HEK293 (cell line): ENCODE results near the gene BOK.
"Not testable (repeated sequence)": the region's sequence is repeated elsewhere in the genome, so short reads cannot be mapped to it uniquely, and the experiment has no call there.

Source experiments
- CTCF ChIA-PET: fragments of 350-600 bp; formaldehyde crosslinking; extraction: SDS; loops from one replicate; lab custom pipeline; 2021; ENCODE audit warnings: antibody characterized with exemption; lab: Yijun Ruan, JAX
- POLR2A ChIA-PET: fragments of 300-600 bp; formaldehyde crosslinking; extraction: SDS; loops from one replicate; lab custom pipeline; 2020; ENCODE audit warnings: antibody characterized with exemption, inconsistent platforms; lab: Yijun Ruan, JAX
- H3K27ac ChIP-seq: fragments of 200-500 bp; sonication (Bioruptor generic); 2 replicates; pipeline ENCODE4 v1.5.1; 2014; ENCODE audit warnings: low read depth, low read length, control low read depth, inconsistent platforms; ENCODE audit errors: extremely low read depth
- H3K36me3 ChIP-seq, 2 experiments: fragments of 200-500 bp in 1 of 2; sonication (Bioruptor generic) in 1 of 2; 1 replicate in 1 of 2; 2 replicates in 1 of 2; pipeline ENCODE4 v1.5.1; 2014 to 2017; ENCODE audit warnings: inconsistent platforms in 2 of 2, low read length in 2 of 2; ENCODE audit not compliant: control insufficient read depth in 2 of 2, insufficient read depth in 1 of 2
- H3K4me1 ChIP-seq: fragments of 200-500 bp; sonication (Bioruptor generic); 2 replicates; pipeline ENCODE4 v1.5.1; 2014; ENCODE audit warnings: mild to moderate bottlenecking, low read length, inconsistent platforms; ENCODE audit not compliant: control insufficient read depth, insufficient read depth
- H3K4me3 ChIP-seq: 2 replicates; pipeline ENCODE4 v1.5.1; 2011; ENCODE audit warnings: low read depth, mild to moderate bottlenecking, control low read depth, low read length, moderate library complexity
- H3K9me3 ChIP-seq: fragments of 200-500 bp; sonication (Bioruptor generic); 2 replicates; pipeline ENCODE4 v1.5.1; 2014; ENCODE audit warnings: low read depth, low read length, inconsistent platforms; ENCODE audit not compliant: control insufficient read depth, insufficient read depth
- HOXC10 ChIP-seq: sonication (generic); formaldehyde crosslinking; IDR thresholded peaks from 2 replicates; pipeline ENCODE4 v1.8.1; 2023; ENCODE audit warnings: mild to moderate bottlenecking, missing genetic modification reagents
- KLF9 ChIP-seq: fragments of 450-650 bp; formaldehyde crosslinking; IDR thresholded peaks from 2 replicates; pipeline ENCODE4 v1.5.1; 2016; ENCODE audit warnings: missing biosample characterization, missing genetic modification characterization, low read depth
- SETDB1 ChIP-seq: IDR thresholded peaks from one replicate; pipeline ENCODE4 v1.6.1; 2017; ENCODE audit warnings: mild to moderate bottlenecking, low read length, moderate library complexity, mixed read lengths; ENCODE audit not compliant: insufficient read length
- ZEB2 ChIP-seq: fragments of 450-650 bp; formaldehyde crosslinking; IDR thresholded peaks from 2 replicates; pipeline ENCODE4 v1.5.1; 2016; ENCODE audit warnings: missing biosample characterization, missing genetic modification characterization
- ZFHX2 ChIP-seq: fragments of 450-650 bp; formaldehyde crosslinking; conservative IDR thresholded peaks from 2 replicates; pipeline ENCODE4 v1.5.1; 2016; ENCODE audit warnings: missing biosample characterization, missing genetic modification characterization
- ZNF157 ChIP-seq: fragments of 450-650 bp; formaldehyde crosslinking; IDR thresholded peaks from 2 replicates; pipeline ENCODE4 v1.5.1; 2016; ENCODE audit warnings: missing biosample characterization, missing genetic modification characterization
- ZNF214 ChIP-seq: fragments of 450-650 bp; formaldehyde crosslinking; IDR thresholded peaks from 2 replicates; pipeline ENCODE4 v1.5.1; 2017; ENCODE audit warnings: missing biosample characterization, mild to moderate bottlenecking, missing genetic modification characterization, borderline replicate concordance
- ZNF280C ChIP-seq: fragments of 450-650 bp; formaldehyde crosslinking; IDR thresholded peaks from 2 replicates; pipeline ENCODE4 v1.5.1; 2016; ENCODE audit warnings: missing biosample characterization, missing genetic modification characterization
- ZNF530 ChIP-seq: fragments of 450-650 bp; formaldehyde crosslinking; IDR thresholded peaks from 2 replicates; pipeline ENCODE4 v1.5.1; 2016; ENCODE audit warnings: low read depth, missing biosample characterization, missing genetic modification characterization
- TF ChIP-seq, protein P1 (sequence below): fragments of 450-650 bp; formaldehyde crosslinking; IDR thresholded peaks from 2 replicates; pipeline ENCODE4 v1.5.1; 2016; ENCODE audit warnings: missing biosample characterization, missing genetic modification characterization
- TF ChIP-seq, protein P2 (sequence below): fragments of 450-650 bp; formaldehyde crosslinking; IDR thresholded peaks from 2 replicates; pipeline ENCODE4 v1.5.1; 2016; ENCODE audit warnings: missing biosample characterization, missing genetic modification characterization
- TF ChIP-seq, protein P3 (sequence below): fragments of 450-650 bp; IDR thresholded peaks from 2 replicates; pipeline ENCODE4 v1.5.1; 2018; ENCODE audit warnings: missing biosample characterization, missing genetic modification characterization

BOK gene

DNA sequence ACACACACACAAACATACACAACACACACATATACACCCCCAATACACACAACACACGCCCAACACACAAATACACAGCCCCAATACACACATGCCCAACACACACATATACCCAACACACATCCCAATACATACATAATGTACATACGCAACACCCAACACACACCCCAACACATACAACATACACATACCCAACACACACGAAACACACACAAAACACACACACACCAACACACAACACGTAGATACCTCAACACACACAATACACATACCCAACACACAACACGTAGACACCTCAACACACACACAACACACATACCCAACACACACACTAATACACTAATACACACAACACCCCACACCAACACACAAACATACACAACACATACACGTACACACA is 41.2 kb upstream of the BOK start:
- CTCF ChIA-PET = no interaction called here
- H3K4me3 ChIP-seq = no peak overlapping the region
- H3K9me3 ChIP-seq = no peaks in the 10 kb centered on the region
- no peak overlapping the region for H3K27ac ChIP-seq
- no peaks in the 10 kb centered on the region for H3K4me1 ChIP-seq
- H3K36me3 ChIP-seq = no peaks in the 10 kb centered on the region; a peak in 1 of 3 replicates
- TF ChIP-seq ZNF157 (0 out of 2 replicates have a peak, but pooled peaks have one; percentile 19), KLF9 (tag by site-specific recombination) (no peak)
- POLR2A ChIA-PET = no interaction called here

DNA sequence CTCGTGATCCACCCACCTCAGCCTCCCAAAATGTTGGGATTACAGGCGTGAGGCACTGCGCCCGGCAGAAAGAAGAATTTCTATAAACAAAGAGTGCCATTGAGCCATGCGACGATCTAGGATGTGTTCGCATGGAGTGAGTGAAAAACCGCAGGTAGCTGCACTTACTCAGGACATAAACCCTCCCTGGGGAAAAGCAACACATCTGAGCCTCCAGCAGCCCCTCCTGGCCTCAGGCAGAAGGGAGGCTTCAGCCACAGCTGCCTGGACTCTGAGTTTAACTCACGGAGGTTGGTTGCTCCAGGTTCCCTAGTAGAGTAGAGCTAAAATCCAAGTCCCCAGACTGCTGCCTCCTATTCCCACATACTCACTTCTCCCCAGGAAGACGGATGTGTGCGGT is 38.9 kb upstream of the BOK start:
- Histone ChIP-seq H3K4me3 (no peak overlapping the region), H3K36me3 (no peaks in the 10 kb centered on the region; a peak in 1 of 3 replicates), H3K4me1 (no peaks in the 10 kb centered on the region), H3K9me3 (no peaks in the 10 kb centered on the region), H3K27ac (no peak overlapping the region)
- TF ChIP-seq, protein P1, sequence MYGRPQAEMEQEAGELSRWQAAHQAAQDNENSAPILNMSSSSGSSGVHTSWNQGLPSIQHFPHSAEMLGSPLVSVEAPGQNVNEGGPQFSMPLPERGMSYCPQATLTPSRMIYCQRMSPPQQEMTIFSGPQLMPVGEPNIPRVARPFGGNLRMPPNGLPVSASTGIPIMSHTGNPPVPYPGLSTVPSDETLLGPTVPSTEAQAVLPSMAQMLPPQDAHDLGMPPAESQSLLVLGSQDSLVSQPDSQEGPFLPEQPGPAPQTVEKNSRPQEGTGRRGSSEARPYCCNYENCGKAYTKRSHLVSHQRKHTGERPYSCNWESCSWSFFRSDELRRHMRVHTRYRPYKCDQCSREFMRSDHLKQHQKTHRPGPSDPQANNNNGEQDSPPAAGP (tag by site-specific recombination) = 0 out of 2 replicates have a peak, but pooled peaks have one; percentile 36
- no peak for TF ChIP-seq ZEB2 (tag by site-specific recombination)
- CTCF ChIA-PET = no interaction called here
- POLR2A ChIA-PET = no interaction called here

- Histone ChIP-seq H3K4me1 (no peaks in the 10 kb centered on the region), H3K4me3 (no peak overlapping the region), H3K9me3 (no peaks in the 10 kb centered on the region), H3K27ac (no peak overlapping the region), H3K36me3 (no peaks in the 10 kb centered on the region; a peak in 1 of 3 replicates)
- CTCF ChIA-PET = interaction anchor here (0.6 to 0.8 kb wide), 2 partner anchors 15 to 608 kb away, joined by 3 to 4 read pairs; no protein-coding TSS in a partner anchor
- POLR2A ChIA-PET = no interaction called here
- TF ChIP-seq ZNF214 (tag by site-specific recombination) = no peak
These were observed 36.1 kb upstream of the BOK start for GRCh38 chr2:241522477-241522876.

DNA sequence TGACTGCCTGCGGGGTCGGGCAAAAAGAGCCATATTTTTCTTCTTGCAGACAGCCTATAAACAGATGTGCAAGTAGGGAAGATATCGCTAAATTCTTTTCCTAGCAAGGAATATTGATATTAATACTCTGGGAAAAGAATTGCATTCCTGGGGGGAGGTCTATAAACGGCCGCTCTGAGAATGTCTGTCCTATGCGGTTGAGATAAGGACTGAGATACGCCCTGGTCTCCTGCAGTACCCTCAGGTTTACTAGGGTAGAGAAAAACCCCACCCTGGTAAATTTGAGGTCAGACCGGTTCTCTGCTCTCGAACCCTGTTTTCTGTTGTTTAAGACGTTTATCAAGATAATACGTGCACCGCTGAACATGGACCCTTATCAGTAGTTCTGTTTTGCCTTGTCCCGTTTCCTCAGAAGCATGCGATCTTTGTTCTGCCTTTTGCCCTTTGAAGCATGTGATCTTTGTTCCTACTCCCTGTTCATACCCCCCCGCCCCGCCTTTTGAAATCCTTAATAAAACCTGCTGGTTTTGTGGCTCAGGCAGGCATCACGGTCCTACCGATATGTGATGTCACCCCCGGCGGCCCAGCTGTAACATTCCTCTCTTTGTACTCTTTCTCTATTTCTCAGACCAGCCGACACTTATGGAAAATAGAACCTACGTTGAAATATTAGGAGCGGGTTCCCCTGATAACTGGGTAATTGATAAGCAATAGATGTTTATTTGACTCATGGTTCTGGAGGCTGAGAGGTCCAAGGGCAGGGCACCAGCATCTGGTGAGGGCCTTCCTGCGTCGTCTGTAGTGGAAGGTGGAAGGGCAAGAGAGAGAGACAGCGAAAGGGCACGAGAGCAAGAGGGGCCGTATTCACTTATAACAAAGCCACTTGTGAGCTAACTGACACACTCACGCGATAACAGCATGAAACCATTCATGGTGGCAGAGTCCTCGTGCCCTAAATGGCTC is 32.4 kb upstream of the BOK start:
- H3K4me3 ChIP-seq, CTCF ChIA-PET, H3K9me3 ChIP-seq, H3K36me3 ChIP-seq, H3K4me1 ChIP-seq, H3K27ac ChIP-seq: not testable (repeated sequence)
- peak; percentile 69 for TF ChIP-seq SETDB1
- POLR2A ChIA-PET = interaction anchor here (0.6 kb wide), 2 partner anchors 30 to 235 kb away, joined by 3 read pairs; no protein-coding TSS in a partner anchor

DNA sequence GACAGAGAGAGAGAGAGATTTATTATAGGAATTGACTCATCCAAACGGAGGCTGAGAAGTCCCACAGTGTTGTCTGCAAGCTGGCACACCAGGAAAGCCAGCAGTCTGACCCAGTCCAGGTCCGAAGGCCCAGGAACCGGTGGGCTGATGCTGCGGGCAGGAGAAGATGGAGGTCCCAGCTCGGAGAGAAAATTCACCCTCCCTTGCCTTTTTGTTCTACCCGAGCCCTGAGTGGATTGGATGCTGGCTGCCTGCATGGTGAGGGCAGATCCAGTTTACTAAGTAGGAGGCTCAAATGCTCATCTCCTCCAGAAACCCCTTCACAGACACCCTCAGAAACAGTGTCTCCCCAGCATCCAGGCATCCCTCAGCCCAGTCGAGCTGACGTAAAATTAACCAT is 28.0 kb upstream of the BOK start:
- no peaks in the 10 kb centered on the region for H3K9me3 ChIP-seq
- no peaks in the 10 kb centered on the region for H3K36me3 ChIP-seq
- no peaks in the 10 kb centered on the region for H3K4me1 ChIP-seq
- no peak overlapping the region for H3K27ac ChIP-seq
- ChIA-PET POLR2A (no interaction called here), CTCF (no interaction called here)
- H3K4me3 ChIP-seq = no peak overlapping the region
- TF ChIP-seq ZFHX2 (tag by site-specific recombination) = no peak
- TF ChIP-seq ZNF280C = no peak
- TF ChIP-seq ZNF530 (tag by site-specific recombination) = no peak
- no peak for TF ChIP-seq HOXC10 (CRISPR knock-in tag)
- TF ChIP-seq, protein P2, sequence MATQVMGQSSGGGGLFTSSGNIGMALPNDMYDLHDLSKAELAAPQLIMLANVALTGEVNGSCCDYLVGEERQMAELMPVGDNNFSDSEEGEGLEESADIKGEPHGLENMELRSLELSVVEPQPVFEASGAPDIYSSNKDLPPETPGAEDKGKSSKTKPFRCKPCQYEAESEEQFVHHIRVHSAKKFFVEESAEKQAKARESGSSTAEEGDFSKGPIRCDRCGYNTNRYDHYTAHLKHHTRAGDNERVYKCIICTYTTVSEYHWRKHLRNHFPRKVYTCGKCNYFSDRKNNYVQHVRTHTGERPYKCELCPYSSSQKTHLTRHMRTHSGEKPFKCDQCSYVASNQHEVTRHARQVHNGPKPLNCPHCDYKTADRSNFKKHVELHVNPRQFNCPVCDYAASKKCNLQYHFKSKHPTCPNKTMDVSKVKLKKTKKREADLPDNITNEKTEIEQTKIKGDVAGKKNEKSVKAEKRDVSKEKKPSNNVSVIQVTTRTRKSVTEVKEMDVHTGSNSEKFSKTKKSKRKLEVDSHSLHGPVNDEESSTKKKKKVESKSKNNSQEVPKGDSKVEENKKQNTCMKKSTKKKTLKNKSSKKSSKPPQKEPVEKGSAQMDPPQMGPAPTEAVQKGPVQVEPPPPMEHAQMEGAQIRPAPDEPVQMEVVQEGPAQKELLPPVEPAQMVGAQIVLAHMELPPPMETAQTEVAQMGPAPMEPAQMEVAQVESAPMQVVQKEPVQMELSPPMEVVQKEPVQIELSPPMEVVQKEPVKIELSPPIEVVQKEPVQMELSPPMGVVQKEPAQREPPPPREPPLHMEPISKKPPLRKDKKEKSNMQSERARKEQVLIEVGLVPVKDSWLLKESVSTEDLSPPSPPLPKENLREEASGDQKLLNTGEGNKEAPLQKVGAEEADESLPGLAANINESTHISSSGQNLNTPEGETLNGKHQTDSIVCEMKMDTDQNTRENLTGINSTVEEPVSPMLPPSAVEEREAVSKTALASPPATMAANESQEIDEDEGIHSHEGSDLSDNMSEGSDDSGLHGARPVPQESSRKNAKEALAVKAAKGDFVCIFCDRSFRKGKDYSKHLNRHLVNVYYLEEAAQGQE (tag by site-specific recombination) = no peak
- TF ChIP-seq, protein P3, sequence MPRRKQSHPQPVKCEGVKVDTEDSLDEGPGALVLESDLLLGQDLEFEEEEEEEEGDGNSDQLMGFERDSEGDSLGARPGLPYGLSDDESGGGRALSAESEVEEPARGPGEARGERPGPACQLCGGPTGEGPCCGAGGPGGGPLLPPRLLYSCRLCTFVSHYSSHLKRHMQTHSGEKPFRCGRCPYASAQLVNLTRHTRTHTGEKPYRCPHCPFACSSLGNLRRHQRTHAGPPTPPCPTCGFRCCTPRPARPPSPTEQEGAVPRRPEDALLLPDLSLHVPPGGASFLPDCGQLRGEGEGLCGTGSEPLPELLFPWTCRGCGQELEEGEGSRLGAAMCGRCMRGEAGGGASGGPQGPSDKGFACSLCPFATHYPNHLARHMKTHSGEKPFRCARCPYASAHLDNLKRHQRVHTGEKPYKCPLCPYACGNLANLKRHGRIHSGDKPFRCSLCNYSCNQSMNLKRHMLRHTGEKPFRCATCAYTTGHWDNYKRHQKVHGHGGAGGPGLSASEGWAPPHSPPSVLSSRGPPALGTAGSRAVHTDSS (tag by site-specific recombination) = no peak
